Hepatocyte (in vitro differentiated cells): Measurements from ENCODE around the gene TSHZ1.

Source experiments
- EZH2 ChIP-seq: fragments of 200-600 bp; sonication (generic); IDR thresholded peaks from 2 replicates; pipeline ENCODE4 v1.6.1; 2016; ENCODE audit warnings: antibody characterized with exemption, mild to moderate bottlenecking, borderline replicate concordance
- EZH2phosphoT487 ChIP-seq: fragments of 200-600 bp; sonication (generic); IDR thresholded peaks from one replicate; pipeline ENCODE4 v1.6.1; 2018; ENCODE audit warnings: antibody characterized with exemption, mild to moderate bottlenecking, low read depth, moderate library complexity; ENCODE audit not compliant: unreplicated experiment, severe bottlenecking

- TF ChIP-seq EZH2, result no peak
- no peak for TF ChIP-seq EZH2phosphoT487
Observed at GRCh38 chr18:75164479-75164878, 46.1 kb upstream of the TSHZ1 start.
